ENCODE results near the gene NPNT.

- TF ChIP-seq POLR2A (IDR thresholded peaks at IDR 0.05) (no peak), CTCF (IDR thresholded peaks at IDR 0.05) (no peak)
Observed at GRCh38 chr4:105992641-105993305, 97.5 kb downstream of the NPNT start.

All from adrenal gland (tissue), 5 donors.